ENCODE measurements around the gene EIF4G2.

Gene EIF4G2

GRCh38 chr11:10771457-10771856 is 37.3 kb downstream of the EIF4G2 start:
- no peak for DNase-seq (ENCODE audit: low spot score)

GRCh38 chr11:10770626-10771254 is 38.0 kb downstream of the EIF4G2 start:
- peak; percentile 21 for DNase-seq (ENCODE audit: low spot score)

DNA sequence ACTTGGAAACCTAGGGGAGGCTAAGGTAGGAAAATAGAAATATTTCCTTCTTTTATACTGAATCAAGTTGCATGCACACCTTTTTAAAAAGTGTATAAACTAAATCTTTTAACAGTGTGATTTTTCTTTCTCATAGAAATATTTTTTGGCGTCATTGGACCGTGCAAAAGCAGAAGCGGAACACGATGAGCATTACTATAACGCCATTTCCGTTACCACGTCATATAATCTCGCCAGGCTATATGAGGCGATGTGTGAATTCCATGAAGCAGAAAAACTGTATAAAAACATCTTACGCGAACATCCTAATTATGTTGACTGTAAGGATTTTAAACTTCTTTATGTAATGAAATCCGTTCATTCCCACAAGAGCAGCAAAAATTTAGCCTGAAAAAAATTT is 44.3 kb downstream of the EIF4G2 start:
- no peak for DNase-seq (ENCODE audit: low spot score)

DNA sequence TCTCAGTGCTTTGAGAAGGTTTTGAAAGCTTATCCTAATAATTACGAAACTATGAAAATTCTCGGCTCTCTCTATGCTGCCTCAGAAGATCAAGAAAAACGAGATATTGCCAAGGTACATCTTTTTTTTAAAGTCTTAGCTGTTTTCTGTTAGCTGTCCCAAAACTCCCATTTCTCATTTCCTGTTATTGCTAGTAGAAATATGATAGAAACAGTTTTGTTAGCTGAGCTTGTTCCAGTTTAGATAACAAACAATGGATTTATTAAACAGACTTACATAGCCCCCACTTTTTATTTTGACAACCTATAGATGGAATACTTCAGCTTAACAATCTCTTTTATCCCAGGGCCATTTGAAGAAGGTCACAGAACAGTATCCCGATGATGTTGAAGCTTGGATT is 45.0 kb downstream of the EIF4G2 start:
- no peak for DNase-seq (ENCODE audit: low spot score)

- DNase-seq (ENCODE audit: low spot score): no peak
Measured at GRCh38 chr11:10762913-10763421, 45.8 kb downstream of the EIF4G2 start.

- no peak for DNase-seq (ENCODE audit: low spot score)
Measured at GRCh38 chr11:10762185-10762584, 46.5 kb downstream of the EIF4G2 start.

DNA sequence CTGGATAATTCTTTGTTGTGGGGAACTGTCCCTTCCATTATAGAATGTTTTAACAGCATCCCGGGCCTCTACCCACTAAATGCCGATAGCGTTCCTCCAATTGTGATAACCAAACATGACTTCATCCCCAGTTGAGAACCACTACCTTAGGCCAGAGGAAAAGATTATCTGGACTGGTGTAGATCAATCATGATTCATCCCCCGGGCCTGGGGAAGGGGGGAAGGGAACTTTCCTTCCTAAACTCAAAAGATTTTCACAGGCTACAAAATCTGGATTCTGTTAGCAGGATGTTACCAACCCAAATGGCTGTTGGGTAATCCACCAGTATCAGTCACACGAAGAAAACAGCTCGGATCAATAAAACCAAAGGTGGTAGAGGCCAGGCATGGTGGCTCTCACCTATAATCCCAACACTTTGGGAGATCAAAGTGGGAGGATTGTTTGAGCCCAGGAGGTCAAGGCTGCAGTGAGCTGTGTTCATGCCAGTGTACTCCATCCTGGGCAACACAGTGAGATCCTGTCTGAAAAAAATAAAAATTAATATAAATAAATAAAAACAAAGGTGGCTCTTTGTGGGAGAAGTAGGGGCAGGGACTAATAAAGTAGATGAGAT is 47.5 kb downstream of the EIF4G2 start:
- no peak for DNase-seq (ENCODE audit: low spot score)

DNA sequence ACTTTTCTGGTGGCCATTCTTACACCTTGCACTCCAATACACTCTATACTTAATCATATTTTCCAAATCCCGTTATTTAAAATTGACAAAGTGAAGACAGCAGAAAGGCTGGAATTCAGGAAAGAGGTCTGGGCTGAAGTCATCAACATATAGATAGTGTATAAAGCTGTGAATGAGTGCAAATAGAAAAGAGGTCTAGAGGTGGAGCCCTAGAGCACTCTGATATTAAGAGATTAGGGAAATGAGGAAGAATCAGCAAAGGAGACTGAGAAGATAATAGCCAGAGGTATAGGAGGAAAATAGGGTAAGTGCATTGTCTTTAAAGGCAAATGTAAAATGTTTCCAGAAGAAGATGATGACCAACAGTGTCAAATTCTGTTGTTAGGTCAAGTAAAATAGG is 49.8 kb downstream of the EIF4G2 start:
- no peak for DNase-seq (ENCODE audit: low spot score)

DNA sequence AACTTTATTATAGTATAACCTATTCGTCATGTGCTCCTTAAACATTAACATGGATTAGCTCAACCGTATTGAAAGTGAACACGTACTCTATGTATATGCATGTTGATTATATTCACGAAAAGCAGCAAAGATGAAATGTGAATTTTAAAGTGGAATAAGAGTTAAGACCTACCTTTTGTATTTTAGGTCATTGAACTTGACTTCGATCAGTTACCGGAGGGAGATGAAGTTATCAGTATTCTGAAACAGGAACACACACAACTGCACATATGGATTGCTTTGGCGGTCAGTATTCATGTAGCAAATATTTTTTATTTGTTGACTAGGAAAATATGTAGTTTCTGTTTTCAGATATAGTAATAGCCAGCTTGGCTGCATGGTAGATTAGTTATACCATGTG is 56.2 kb downstream of the EIF4G2 start:
- no peak for DNase-seq (ENCODE audit: low spot score)

DNA sequence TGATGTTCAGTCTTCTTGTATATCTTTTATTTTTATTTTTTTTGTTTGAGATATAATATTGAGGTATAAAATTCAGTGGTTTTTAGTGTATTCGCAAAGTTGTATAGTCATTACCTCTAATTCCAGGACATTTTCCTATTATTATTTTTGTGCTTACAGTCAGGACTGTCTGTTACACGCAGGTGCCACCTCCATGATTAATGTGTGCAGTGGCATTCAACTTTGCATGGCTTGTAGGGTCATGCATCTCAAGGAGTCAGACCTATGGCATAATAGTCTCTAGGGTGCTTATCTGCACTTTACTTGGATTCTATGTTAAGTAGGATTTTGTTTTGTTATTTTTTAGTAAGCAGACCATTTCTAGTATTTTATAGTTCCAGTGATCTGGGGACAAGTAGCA is 56.7 kb downstream of the EIF4G2 start:
- no peak for DNase-seq (ENCODE audit: low spot score)

DNA sequence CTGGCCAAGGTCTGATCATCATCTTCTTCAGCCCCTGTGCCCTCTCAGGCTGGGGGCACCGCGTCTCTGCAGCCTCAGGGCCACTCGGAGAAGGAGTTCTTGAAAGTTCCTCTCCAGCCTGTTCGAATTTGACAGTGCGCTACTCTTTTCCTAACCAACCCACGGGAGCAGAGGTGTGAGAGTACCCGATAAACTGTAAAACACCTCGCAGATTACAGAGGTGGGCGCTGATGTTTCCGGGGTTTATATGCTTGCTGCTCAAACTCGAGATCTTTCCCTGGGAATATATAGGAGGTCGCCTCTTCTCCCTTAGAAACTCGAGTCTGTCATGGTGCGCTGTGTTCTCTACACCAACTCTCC is 57.2 kb downstream of the EIF4G2 start:
- DNase-seq (ENCODE audit: low spot score): no peak

DNA sequence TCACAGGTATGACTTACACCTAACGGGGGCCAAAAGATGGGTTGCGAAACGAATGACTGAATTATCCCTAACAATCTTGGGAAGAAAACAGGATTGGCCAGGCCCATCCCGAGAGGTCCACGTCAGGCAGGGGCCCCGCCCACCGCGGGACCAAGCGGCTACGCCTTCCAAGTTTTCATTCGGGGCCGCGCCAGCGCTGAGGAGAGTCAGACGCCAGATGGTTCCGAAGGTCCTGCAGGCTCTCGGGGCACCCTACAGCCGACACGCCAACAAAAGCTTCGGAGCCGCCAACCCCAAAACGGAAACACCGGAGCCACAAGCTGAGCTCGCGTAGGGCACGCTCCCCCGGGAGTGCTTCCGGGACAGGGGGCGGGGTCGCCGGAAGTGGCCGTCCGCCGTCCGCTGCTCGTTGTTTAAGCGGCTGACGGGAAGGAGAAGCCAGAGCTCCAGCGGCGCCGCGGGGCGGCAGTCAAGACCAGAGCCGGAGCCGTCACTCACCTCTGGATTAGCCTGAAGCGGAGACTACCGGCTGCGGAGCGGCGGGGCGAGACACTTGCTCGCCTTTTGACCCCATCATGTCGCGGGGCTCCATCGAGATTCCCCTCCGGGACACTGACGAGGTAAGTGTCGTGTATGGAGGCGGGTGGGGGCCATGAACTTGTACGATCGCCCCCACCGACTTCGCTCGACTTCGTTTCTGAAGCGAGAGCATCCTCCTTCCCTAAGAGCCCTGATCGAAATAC is 57.7 kb downstream of the EIF4G2 start, which contains the start of gene CTR9:
CTR9 (plus strand) TSS at position 409 of the 743 bp plus-strand sequence; CDS start at position 576, 167 bp downstream.
- peak; percentile 90 for DNase-seq (ENCODE audit: low spot score)

GRCh38 chr11:10749476-10749875 is 59.2 kb downstream of the EIF4G2 start:
- no peak for DNase-seq (ENCODE audit: low spot score)

GRCh38 chr11:10747733-10748132 is 61.0 kb downstream of the EIF4G2 start:
- DNase-seq (ENCODE audit: low spot score): no peak
